ENCODE measurements around the gene WASL. TPM values are rescaled to one million over a fixed set of nuclear protein-coding genes. Genes with fewer than 3 reads are reported as not detected.
A peak's percentile ranks its signal among the peaks of the same experiment; 100 is the strongest.

The WASL gene
- total RNA-seq, 1 experiment from 2014 or later, result 39.3 TPM

- Mint-ChIP-seq H3K4me1 (peaks cover 5 to 21% of the 10 kb centered on the region in 2 experiments; a peak in 3 of 4 replicates), H3K27ac (peak overlapping the region; percentile 72 to 93 (median 73); a peak in 3 of 7 replicates), H3K9me3 (no peaks in the 10 kb centered on the region), H3K36me3 (ENCODE audit: insufficient read depth in 1 of 3, low read depth in 3 of 3) (peaks cover 7 to 56% (median 49%) of the 10 kb centered on the region in 3 experiments; a peak in 6 of 7 replicates), H3K4me3 (peak overlapping the region in 1 of 2 experiments; percentile 74; a peak in 3 of 5 replicates), H3K27me3 (ENCODE audit: low read depth) (no peaks in the 10 kb centered on the region)
- peak; percentile 91 for DNase-seq
- no peaks in the 10 kb centered on the region for H3K79me2 ChIP-seq (ENCODE audit: insufficient read depth, low read length)
- no peak overlapping the region for H3K14ac ChIP-seq (ENCODE audit: insufficient read depth, low read length)
- no CpG with 5 or more reads among the region's 6 CpGs for WGBS (ENCODE audit: extremely low coverage, insufficient read length, low lambda C conversion rate)
- no peak overlapping the region for H2BK12ac ChIP-seq (ENCODE audit: insufficient read length, low read depth, low read length)
- no peak overlapping the region for H3K23ac ChIP-seq (ENCODE audit: insufficient read length, low read depth, low read length)
- H3K56ac ChIP-seq (ENCODE audit: insufficient read length, low read depth, low read length), result no peak overlapping the region
- no peak overlapping the region for H3K4ac ChIP-seq (ENCODE audit: low read depth, low read length)
- H3K9ac ChIP-seq (ENCODE audit: extremely low read depth, insufficient read length, low read length), result no peak overlapping the region
- TF ChIP-seq, protein P1, sequence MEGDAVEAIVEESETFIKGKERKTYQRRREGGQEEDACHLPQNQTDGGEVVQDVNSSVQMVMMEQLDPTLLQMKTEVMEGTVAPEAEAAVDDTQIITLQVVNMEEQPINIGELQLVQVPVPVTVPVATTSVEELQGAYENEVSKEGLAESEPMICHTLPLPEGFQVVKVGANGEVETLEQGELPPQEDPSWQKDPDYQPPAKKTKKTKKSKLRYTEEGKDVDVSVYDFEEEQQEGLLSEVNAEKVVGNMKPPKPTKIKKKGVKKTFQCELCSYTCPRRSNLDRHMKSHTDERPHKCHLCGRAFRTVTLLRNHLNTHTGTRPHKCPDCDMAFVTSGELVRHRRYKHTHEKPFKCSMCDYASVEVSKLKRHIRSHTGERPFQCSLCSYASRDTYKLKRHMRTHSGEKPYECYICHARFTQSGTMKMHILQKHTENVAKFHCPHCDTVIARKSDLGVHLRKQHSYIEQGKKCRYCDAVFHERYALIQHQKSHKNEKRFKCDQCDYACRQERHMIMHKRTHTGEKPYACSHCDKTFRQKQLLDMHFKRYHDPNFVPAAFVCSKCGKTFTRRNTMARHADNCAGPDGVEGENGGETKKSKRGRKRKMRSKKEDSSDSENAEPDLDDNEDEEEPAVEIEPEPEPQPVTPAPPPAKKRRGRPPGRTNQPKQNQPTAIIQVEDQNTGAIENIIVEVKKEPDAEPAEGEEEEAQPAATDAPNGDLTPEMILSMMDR (conservative IDR thresholded peaks at IDR 0.05), result no peak
- H4K5ac ChIP-seq (ENCODE audit: insufficient read length, low read depth, low read length), result no peak overlapping the region
- no peak overlapping the region for H4K91ac ChIP-seq (ENCODE audit: insufficient read length, low read depth, low read length)
- no peak overlapping the region for H3K4me2 ChIP-seq (ENCODE audit: insufficient read depth, insufficient read length, low read length)
- H2BK120ac ChIP-seq (ENCODE audit: low read depth, low read length, poor library complexity, severe bottlenecking), result no peak overlapping the region
- no peak overlapping the region for H2BK20ac ChIP-seq (ENCODE audit: low read depth, low read length, poor library complexity, severe bottlenecking)
- H2AK5ac ChIP-seq (ENCODE audit: insufficient read length, low read length), result no peak overlapping the region
- no peak overlapping the region for H3T11ph ChIP-seq (ENCODE audit: low read length)
- no peak overlapping the region for H4K8ac ChIP-seq (replicated peaks; ENCODE audit: insufficient read length, low read depth, low read length)
- no peak overlapping the region for H2BK5ac ChIP-seq (ENCODE audit: insufficient read length, low read length)
- no peaks in the 10 kb centered on the region for H3K27me3 ChIP-seq (ENCODE audit: insufficient read depth, low read length)
- no peaks in the 10 kb centered on the region for H3K23me2 ChIP-seq (ENCODE audit: insufficient read length, low read depth, low read length, poor library complexity, severe bottlenecking)
- no peak overlapping the region for H2AFZ ChIP-seq (ENCODE audit: low read length)
- H3K79me1 ChIP-seq (ENCODE audit: insufficient read depth, low read depth, low read length, poor library complexity, severe bottlenecking), result no peaks in the 10 kb centered on the region
- H4K20me1 ChIP-seq (ENCODE audit: control insufficient read depth, insufficient read depth, insufficient read length), result no peaks in the 10 kb centered on the region
- H3K4me1 ChIP-seq (ENCODE audit: insufficient read depth, low read length), result no peaks in the 10 kb centered on the region; the same call in 1 of the 2 replicates
- no peak overlapping the region for H3K18ac ChIP-seq (ENCODE audit: insufficient read length, low read depth, low read length)
- H3K27ac ChIP-seq (ENCODE audit: insufficient read length, low read depth, low read length), result no peak overlapping the region
- no peaks in the 10 kb centered on the region for H3K9me3 ChIP-seq (ENCODE audit: control insufficient read depth, low read depth, low read length)
- no peak overlapping the region for H2BK15ac ChIP-seq (ENCODE audit: low read depth, low read length)
These were observed 56.3 kb downstream of the WASL start for GRCh38 chr7:123692471-123692877.
